ENCODE data around the gene FYN. TPM values are rescaled to one million over a fixed set of nuclear protein-coding genes. Genes with fewer than 3 reads are reported as not detected.

Gene FYN
- total and polyA plus RNA-seq, 5 experiments from 2014 or later = 159 to 531 (median 317) TPM

GRCh38 chr6:111846066-111846465, 27.2 kb downstream of the FYN start:
- Mint-ChIP-seq H3K27ac (peak overlapping the region in 5 of 10 donors; percentile 77 to 89 (median 87)), H3K36me3 (peaks cover 0 to 20% (median 0%) of the 10 kb centered on the region in 3 donors), H3K4me3 (peak overlapping the region in 9 of 10 donors; percentile 38 to 80 (median 66)), H3K4me1 (peaks cover 23 to 66% (median 37%) of the 10 kb centered on the region in 4 donors), H3K9me3 (no peaks in the 10 kb centered on the region), H3K27me3 (no peaks in the 10 kb centered on the region)
- ATAC-seq (no peak), DNase-seq (no peak)
- POLR2A ChIA-PET = interaction anchor here (1.2 kb wide), 1 partner anchor 197 kb away, joined by 4 read pairs; no protein-coding TSS in a partner anchor

GRCh38 chr6:111845441-111845871, 27.8 kb downstream of the FYN start:
- no peaks in the 10 kb centered on the region for H3K9me3 Mint-ChIP-seq
- ATAC-seq (no peak), DNase-seq (no peak)
- H3K36me3 Mint-ChIP-seq = peaks cover 0 to 20% (median 0%) of the 10 kb centered on the region in 3 donors
- POLR2A ChIA-PET = interaction anchor here (1.2 to 1.3 kb wide), 2 partner anchors 83 to 197 kb away, joined by 4 read pairs; no protein-coding TSS in a partner anchor
- H3K27me3 Mint-ChIP-seq = no peaks in the 10 kb centered on the region
- H3K4me1 Mint-ChIP-seq = peaks cover 17 to 60% (median 32%) of the 10 kb centered on the region in 4 donors
- peak overlapping the region in 7 of 10 donors; percentile 5 to 74 (median 46) for H3K4me3 Mint-ChIP-seq
- peak overlapping the region in 3 of 10 donors; percentile 74 to 87 (median 85) for H3K27ac Mint-ChIP-seq

GRCh38 chr6:111844921-111845320, 28.3 kb downstream of the FYN start:
- POLR2A ChIA-PET = interaction anchor here (1.2 to 1.3 kb wide), 3 partner anchors 14 to 198 kb away, joined by 3 to 4 read pairs (median 4); no protein-coding TSS in a partner anchor
- no peak for ATAC-seq
- Mint-ChIP-seq H3K4me3 (peak overlapping the region in 6 of 10 donors; percentile 32 to 77 (median 72)), H3K27ac (no peak overlapping the region), H3K36me3 (peaks cover 0 to 15% (median 0%) of the 10 kb centered on the region in 3 donors), H3K4me1 (peaks cover 12 to 54% (median 32%) of the 10 kb centered on the region in 4 donors), H3K9me3 (no peaks in the 10 kb centered on the region), H3K27me3 (no peaks in the 10 kb centered on the region)
- DNase-seq = no peak

GRCh38 chr6:111844376-111844775, 28.9 kb downstream of the FYN start:
- POLR2A ChIA-PET = interaction anchor here (0.6 to 1.3 kb wide), 5 partner anchors 15 to 143 kb away, joined by 3 to 4 read pairs (median 4); partner anchors contain the start of gene FYN
- no peak overlapping the region for H3K27ac Mint-ChIP-seq
- DNase-seq = no peak
- H3K4me1 Mint-ChIP-seq = peaks cover 7 to 49% (median 31%) of the 10 kb centered on the region in 4 donors
- peak overlapping the region in 5 of 10 donors; percentile 32 to 77 (median 74) for H3K4me3 Mint-ChIP-seq
- no peak for ATAC-seq
- no peaks in the 10 kb centered on the region for H3K27me3 Mint-ChIP-seq
- no peaks in the 10 kb centered on the region for H3K9me3 Mint-ChIP-seq
- H3K36me3 Mint-ChIP-seq = peaks cover 0 to 12% (median 0%) of the 10 kb centered on the region in 3 donors

- Mint-ChIP-seq H3K4me3 (no peak overlapping the region), H3K4me1 (peaks cover 0 to 49% (median 31%) of the 10 kb centered on the region in 4 donors), H3K36me3 (peaks cover 0 to 10% (median 0%) of the 10 kb centered on the region in 3 donors), H3K27me3 (no peaks in the 10 kb centered on the region), H3K27ac (no peak overlapping the region), H3K9me3 (no peaks in the 10 kb centered on the region)
- ATAC-seq = peak; percentile 70 to 91
- peak in 8 of 10 donors; percentile 57 to 76 (median 68) for DNase-seq
- POLR2A ChIA-PET = interaction anchor here (0.6 to 1.3 kb wide), 8 partner anchors 15 to 144 kb away, joined by 3 to 4 read pairs (median 4); partner anchors contain the start of gene FYN
Observed at GRCh38 chr6:111843347-111844147, 29.7 kb downstream of the FYN start.

- H3K9me3 Mint-ChIP-seq = no peaks in the 10 kb centered on the region
- ATAC-seq (no peak), DNase-seq (no peak)
- no peak overlapping the region for H3K27ac Mint-ChIP-seq
- H3K4me1 Mint-ChIP-seq = peaks cover 0 to 48% (median 31%) of the 10 kb centered on the region in 4 donors
- H3K27me3 Mint-ChIP-seq = no peaks in the 10 kb centered on the region
- POLR2A ChIA-PET = interaction anchor here (0.6 to 1.1 kb wide), 3 partner anchors 18 to 132 kb away, joined by 3 read pairs; no protein-coding TSS in a partner anchor
- no peak overlapping the region for H3K4me3 Mint-ChIP-seq
- peaks cover 0 to 10% (median 0%) of the 10 kb centered on the region in 3 donors for H3K36me3 Mint-ChIP-seq
Observed at GRCh38 chr6:111842891-111843290, 30.4 kb downstream of the FYN start.

- H3K9me3 Mint-ChIP-seq = no peaks in the 10 kb centered on the region
- no peaks in the 10 kb centered on the region for H3K27me3 Mint-ChIP-seq
- no peak overlapping the region for H3K4me3 Mint-ChIP-seq
- peaks cover 0 to 47% (median 31%) of the 10 kb centered on the region in 4 donors for H3K4me1 Mint-ChIP-seq
- ATAC-seq = no peak
- H3K36me3 Mint-ChIP-seq = peaks cover 0 to 10% (median 0%) of the 10 kb centered on the region in 3 donors
- POLR2A ChIA-PET = interaction anchor here (0.8 kb wide), 1 partner anchor 89 kb away, joined by 3 read pairs; no protein-coding TSS in a partner anchor
- no peak for DNase-seq
- H3K27ac Mint-ChIP-seq = no peak overlapping the region
Observed at GRCh38 chr6:111842271-111842822, 30.9 kb downstream of the FYN start.

- peaks cover 0 to 10% (median 0%) of the 10 kb centered on the region in 3 donors for H3K36me3 Mint-ChIP-seq
- POLR2A ChIA-PET = interaction anchor here (0.7 to 0.8 kb wide), 2 partner anchors 27 to 89 kb away, joined by 3 read pairs; no protein-coding TSS in a partner anchor
- H3K4me3 Mint-ChIP-seq = peak overlapping the region in 1 of 10 donors; percentile 9
- H3K9me3 Mint-ChIP-seq = no peaks in the 10 kb centered on the region
- DNase-seq = peak in 5 of 10 donors; percentile 39 to 69 (median 55)
- no peak overlapping the region for H3K27ac Mint-ChIP-seq
- no peak for ATAC-seq
- H3K27me3 Mint-ChIP-seq = no peaks in the 10 kb centered on the region
- peaks cover 0 to 43% (median 31%) of the 10 kb centered on the region in 4 donors for H3K4me1 Mint-ChIP-seq
Observed at GRCh38 chr6:111841822-111842221, 31.4 kb downstream of the FYN start.

GRCh38 chr6:111840803-111841202, 32.4 kb downstream of the FYN start:
- DNase-seq (no peak), ATAC-seq (no peak)
- POLR2A ChIA-PET = interaction anchor here (0.9 kb wide), 1 partner anchor 16 kb away, joined by 3 read pairs; no protein-coding TSS in a partner anchor
- Mint-ChIP-seq H3K4me3 (peak overlapping the region in 3 of 10 donors; percentile 6 to 34 (median 33)), H3K27me3 (no peaks in the 10 kb centered on the region), H3K9me3 (no peaks in the 10 kb centered on the region), H3K27ac (peak overlapping the region in 2 of 10 donors; percentile 74 to 80), H3K4me1 (peaks cover 8 to 45% (median 29%) of the 10 kb centered on the region in 4 donors), H3K36me3 (peaks cover 0 to 7% (median 3%) of the 10 kb centered on the region in 3 donors)

- H3K4me3 Mint-ChIP-seq = peak overlapping the region in 9 of 10 donors; percentile 15 to 63 (median 43)
- no peaks in the 10 kb centered on the region for H3K9me3 Mint-ChIP-seq
- H3K36me3 Mint-ChIP-seq = peaks cover 0 to 10% (median 3%) of the 10 kb centered on the region in 3 donors
- no peaks in the 10 kb centered on the region for H3K27me3 Mint-ChIP-seq
- ATAC-seq = no peak
- DNase-seq = no peak
- peak overlapping the region in 9 of 10 donors; percentile 66 to 94 (median 86) for H3K27ac Mint-ChIP-seq
- H3K4me1 Mint-ChIP-seq = peaks cover 24 to 64% (median 31%) of the 10 kb centered on the region in 4 donors
- POLR2A ChIA-PET = interaction anchor here (0.9 to 1.4 kb wide), 3 partner anchors 12 to 154 kb away, joined by 3 to 5 read pairs (median 3); no protein-coding TSS in a partner anchor
Observed at GRCh38 chr6:111838749-111839484, 34.3 kb downstream of the FYN start.

- peak in 2 of 10 donors; percentile 34 to 48 for DNase-seq
- no peaks in the 10 kb centered on the region for H3K9me3 Mint-ChIP-seq
- ATAC-seq = peak; percentile 46
- H3K36me3 Mint-ChIP-seq = peaks cover 0 to 11% (median 3%) of the 10 kb centered on the region in 3 donors
- H3K4me3 Mint-ChIP-seq = peak overlapping the region; percentile 4 to 76 (median 64)
- H3K4me1 Mint-ChIP-seq = peaks cover 34 to 74% (median 38%) of the 10 kb centered on the region in 4 donors
- peak overlapping the region in 9 of 10 donors; percentile 70 to 96 (median 87) for H3K27ac Mint-ChIP-seq
- H3K27me3 Mint-ChIP-seq = no peaks in the 10 kb centered on the region
- POLR2A ChIA-PET = no interaction called here
Observed at GRCh38 chr6:111837641-111838500, 35.4 kb downstream of the FYN start.
